GM23338 (cell line): Measurements from ENCODE around the gene GPR55.

Experiments
- EZH2 ChIP-seq: fragments of 200-600 bp; sonication (generic); IDR thresholded peaks from one replicate; pipeline ENCODE4 v1.8.0; 2017; ENCODE audit warnings: antibody characterized with exemption, mild to moderate bottlenecking, low read depth; ENCODE audit not compliant: unreplicated experiment
- EZH2phosphoT487 ChIP-seq: fragments of 200-600 bp; sonication (generic); IDR thresholded peaks from one replicate; pipeline ENCODE4 v1.8.1; 2018; ENCODE audit warnings: antibody characterized with exemption; ENCODE audit not compliant: unreplicated experiment
- JUNB ChIP-seq: IDR thresholded peaks from one replicate; pipeline ENCODE4 v1.6.1; 2016; ENCODE audit warnings: antibody characterized with exemption; ENCODE audit not compliant: unreplicated experiment
- NANOG ChIP-seq: IDR thresholded peaks from 2 replicates; pipeline ENCODE4 v1.6.1; 2016; ENCODE audit warnings: antibody characterized with exemption, borderline replicate concordance
- POLR2AphosphoS5 ChIP-seq: IDR thresholded peaks from 2 replicates; pipeline ENCODE4 v1.6.1; 2016; ENCODE audit warnings: antibody characterized with exemption, low read depth
- TF ChIP-seq, protein P1 (sequence below), 2 experiments: fragments of 200-600 bp in 1 of 2; sonication (generic) in 1 of 2; conservative IDR thresholded peaks; 2 replicates each; pipeline versions ENCODE4 v1.5.1 to v1.6.1; 2016 to 2017; ENCODE audit warnings: antibody characterized with exemption in 2 of 2, low read depth in 2 of 2, mild to moderate bottlenecking in 2 of 2, moderate library complexity in 1 of 2
- TF ChIP-seq, protein P2 (sequence below): IDR thresholded peaks from one replicate; pipeline ENCODE4 v1.6.1; 2018; ENCODE audit warnings: antibody characterized with exemption; ENCODE audit not compliant: unreplicated experiment
- TF ChIP-seq, protein P3 (sequence below): fragments of 250-450 bp; sonication (Bioruptor Pico); IDR thresholded peaks from 2 replicates; pipeline ENCODE4 v1.5.0; 2020; ENCODE audit warnings: mild to moderate bottlenecking, moderate library complexity

DNA sequence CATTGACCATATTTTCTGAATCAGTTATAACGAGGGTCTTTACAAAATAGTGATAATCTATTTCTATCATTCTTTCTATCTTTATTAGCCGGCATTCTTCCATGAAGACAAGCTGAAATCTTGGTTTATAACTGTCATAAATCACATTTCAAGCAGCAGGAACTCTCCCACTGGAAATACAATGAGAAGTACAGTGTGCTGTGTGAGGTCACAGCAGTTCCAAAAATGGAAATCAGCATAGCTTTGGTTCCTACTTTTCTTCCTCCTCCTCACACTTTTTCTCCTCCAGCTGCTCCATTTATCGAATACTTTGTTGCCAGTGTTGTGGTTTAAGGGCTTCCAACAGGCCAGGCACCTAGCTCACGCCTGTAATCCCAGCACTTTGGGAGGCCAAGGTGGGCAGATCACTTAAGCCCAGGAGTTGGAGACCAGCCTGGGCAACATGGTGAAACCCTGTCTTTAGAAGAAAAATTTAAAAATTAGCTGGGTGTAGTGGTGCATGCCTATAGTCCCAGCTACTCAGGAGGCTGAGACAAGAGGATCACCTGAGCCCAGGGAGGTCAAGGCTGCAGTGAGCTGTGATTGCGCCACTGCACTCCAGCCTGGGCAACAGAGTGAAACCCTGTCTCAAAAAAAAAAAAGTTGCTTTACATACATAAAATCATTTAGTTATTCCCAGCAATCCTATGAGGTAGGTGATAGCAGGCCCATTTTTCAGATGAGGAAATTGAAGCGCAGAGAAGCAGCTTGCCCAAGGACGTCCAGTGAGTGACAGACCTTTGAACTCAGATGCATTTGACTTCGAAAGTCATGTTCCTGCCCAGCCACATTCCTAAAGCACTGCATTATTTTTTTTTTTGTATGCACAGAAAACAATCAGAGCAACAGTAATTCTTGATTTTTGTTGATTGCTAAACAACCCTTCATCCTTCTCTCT, 34.0 kb upstream of the GPR55 start:
- TF ChIP-seq, protein P1, sequence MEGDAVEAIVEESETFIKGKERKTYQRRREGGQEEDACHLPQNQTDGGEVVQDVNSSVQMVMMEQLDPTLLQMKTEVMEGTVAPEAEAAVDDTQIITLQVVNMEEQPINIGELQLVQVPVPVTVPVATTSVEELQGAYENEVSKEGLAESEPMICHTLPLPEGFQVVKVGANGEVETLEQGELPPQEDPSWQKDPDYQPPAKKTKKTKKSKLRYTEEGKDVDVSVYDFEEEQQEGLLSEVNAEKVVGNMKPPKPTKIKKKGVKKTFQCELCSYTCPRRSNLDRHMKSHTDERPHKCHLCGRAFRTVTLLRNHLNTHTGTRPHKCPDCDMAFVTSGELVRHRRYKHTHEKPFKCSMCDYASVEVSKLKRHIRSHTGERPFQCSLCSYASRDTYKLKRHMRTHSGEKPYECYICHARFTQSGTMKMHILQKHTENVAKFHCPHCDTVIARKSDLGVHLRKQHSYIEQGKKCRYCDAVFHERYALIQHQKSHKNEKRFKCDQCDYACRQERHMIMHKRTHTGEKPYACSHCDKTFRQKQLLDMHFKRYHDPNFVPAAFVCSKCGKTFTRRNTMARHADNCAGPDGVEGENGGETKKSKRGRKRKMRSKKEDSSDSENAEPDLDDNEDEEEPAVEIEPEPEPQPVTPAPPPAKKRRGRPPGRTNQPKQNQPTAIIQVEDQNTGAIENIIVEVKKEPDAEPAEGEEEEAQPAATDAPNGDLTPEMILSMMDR (conservative IDR thresholded peaks at IDR 0.05; ENCODE audit: low read depth in 2 of 2) = no peak
- TF ChIP-seq EZH2 (no peak), EZH2phosphoT487 (no peak), NANOG (no peak), JUNB (no peak), POLR2AphosphoS5 (no peak)
- TF ChIP-seq, protein P2, sequence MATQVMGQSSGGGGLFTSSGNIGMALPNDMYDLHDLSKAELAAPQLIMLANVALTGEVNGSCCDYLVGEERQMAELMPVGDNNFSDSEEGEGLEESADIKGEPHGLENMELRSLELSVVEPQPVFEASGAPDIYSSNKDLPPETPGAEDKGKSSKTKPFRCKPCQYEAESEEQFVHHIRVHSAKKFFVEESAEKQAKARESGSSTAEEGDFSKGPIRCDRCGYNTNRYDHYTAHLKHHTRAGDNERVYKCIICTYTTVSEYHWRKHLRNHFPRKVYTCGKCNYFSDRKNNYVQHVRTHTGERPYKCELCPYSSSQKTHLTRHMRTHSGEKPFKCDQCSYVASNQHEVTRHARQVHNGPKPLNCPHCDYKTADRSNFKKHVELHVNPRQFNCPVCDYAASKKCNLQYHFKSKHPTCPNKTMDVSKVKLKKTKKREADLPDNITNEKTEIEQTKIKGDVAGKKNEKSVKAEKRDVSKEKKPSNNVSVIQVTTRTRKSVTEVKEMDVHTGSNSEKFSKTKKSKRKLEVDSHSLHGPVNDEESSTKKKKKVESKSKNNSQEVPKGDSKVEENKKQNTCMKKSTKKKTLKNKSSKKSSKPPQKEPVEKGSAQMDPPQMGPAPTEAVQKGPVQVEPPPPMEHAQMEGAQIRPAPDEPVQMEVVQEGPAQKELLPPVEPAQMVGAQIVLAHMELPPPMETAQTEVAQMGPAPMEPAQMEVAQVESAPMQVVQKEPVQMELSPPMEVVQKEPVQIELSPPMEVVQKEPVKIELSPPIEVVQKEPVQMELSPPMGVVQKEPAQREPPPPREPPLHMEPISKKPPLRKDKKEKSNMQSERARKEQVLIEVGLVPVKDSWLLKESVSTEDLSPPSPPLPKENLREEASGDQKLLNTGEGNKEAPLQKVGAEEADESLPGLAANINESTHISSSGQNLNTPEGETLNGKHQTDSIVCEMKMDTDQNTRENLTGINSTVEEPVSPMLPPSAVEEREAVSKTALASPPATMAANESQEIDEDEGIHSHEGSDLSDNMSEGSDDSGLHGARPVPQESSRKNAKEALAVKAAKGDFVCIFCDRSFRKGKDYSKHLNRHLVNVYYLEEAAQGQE = no peak
- TF ChIP-seq, protein P3, sequence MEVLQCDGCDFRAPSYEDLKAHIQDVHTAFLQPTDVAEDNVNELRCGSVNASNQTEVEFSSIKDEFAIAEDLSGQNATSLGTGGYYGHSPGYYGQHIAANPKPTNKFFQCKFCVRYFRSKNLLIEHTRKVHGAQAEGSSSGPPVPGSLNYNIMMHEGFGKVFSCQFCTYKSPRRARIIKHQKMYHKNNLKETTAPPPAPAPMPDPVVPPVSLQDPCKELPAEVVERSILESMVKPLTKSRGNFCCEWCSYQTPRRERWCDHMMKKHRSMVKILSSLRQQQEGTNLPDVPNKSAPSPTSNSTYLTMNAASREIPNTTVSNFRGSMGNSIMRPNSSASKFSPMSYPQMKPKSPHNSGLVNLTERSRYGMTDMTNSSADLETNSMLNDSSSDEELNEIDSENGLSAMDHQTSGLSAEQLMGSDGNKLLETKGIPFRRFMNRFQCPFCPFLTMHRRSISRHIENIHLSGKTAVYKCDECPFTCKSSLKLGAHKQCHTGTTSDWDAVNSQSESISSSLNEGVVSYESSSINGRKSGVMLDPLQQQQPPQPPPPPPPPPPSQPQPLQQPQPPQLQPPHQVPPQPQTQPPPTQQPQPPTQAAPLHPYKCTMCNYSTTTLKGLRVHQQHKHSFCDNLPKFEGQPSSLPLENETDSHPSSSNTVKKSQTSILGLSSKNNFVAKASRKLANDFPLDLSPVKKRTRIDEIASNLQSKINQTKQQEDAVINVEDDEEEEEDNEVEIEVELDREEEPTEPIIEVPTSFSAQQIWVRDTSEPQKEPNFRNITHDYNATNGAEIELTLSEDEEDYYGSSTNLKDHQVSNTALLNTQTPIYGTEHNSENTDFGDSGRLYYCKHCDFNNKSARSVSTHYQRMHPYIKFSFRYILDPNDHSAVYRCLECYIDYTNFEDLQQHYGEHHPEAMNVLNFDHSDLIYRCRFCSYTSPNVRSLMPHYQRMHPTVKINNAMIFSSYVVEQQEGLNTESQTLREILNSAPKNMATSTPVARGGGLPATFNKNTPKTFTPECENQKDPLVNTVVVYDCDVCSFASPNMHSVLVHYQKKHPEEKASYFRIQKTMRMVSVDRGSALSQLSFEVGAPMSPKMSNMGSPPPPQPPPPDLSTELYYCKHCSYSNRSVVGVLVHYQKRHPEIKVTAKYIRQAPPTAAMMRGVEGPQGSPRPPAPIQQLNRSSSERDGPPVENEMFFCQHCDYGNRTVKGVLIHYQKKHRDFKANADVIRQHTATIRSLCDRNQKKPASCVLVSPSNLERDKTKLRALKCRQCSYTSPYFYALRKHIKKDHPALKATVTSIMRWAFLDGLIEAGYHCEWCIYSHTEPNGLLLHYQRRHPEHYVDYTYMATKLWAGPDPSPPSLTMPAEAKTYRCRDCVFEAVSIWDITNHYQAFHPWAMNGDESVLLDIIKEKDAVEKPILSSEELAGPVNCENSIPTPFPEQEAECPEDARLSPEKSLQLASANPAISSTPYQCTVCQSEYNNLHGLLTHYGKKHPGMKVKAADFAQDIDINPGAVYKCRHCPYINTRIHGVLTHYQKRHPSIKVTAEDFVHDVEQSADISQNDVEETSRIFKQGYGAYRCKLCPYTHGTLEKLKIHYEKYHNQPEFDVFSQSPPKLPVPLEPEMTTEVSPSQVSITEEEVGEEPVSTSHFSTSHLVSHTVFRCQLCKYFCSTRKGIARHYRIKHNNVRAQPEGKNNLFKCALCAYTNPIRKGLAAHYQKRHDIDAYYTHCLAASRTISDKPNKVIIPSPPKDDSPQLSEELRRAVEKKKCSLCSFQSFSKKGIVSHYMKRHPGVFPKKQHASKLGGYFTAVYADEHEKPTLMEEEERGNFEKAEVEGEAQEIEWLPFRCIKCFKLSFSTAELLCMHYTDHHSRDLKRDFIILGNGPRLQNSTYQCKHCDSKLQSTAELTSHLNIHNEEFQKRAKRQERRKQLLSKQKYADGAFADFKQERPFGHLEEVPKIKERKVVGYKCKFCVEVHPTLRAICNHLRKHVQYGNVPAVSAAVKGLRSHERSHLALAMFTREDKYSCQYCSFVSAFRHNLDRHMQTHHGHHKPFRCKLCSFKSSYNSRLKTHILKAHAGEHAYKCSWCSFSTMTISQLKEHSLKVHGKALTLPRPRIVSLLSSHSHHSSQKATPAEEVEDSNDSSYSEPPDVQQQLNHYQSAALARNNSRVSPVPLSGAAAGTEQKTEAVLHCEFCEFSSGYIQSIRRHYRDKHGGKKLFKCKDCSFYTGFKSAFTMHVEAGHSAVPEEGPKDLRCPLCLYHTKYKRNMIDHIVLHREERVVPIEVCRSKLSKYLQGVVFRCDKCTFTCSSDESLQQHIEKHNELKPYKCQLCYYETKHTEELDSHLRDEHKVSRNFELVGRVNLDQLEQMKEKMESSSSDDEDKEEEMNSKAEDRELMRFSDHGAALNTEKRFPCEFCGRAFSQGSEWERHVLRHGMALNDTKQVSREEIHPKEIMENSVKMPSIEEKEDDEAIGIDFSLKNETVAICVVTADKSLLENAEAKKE (CRISPR knock-in tag) = no peak
